H1 (cell line): ENCODE measurements around the gene HJURP. TPM values are rescaled to one million over a fixed set of nuclear protein-coding genes. Genes with fewer than 3 reads are reported as not detected.

Experiments
- EGR1 ChIP-seq: IDR thresholded peaks from 2 replicates; pipeline ENCODE4 v1.6.1; 2011; ENCODE audit warnings: low read depth, low read length, borderline replicate concordance
- HDAC6 ChIP-seq: IDR thresholded peaks from one replicate; pipeline ENCODE4 v1.7.1; 2012; ENCODE audit warnings: low read depth, mild to moderate bottlenecking, inconsistent platforms, low read length, moderate library complexity
- POLR2A ChIP-seq, 2 experiments: IDR thresholded peaks; 1 replicate in 1 of 2; 2 replicates in 1 of 2; pipeline ENCODE4 v1.6.1; 2011; ENCODE audit warnings: low read depth in 2 of 2, low read length in 2 of 2, mild to moderate bottlenecking in 2 of 2; ENCODE audit errors: control extremely low read depth in 1 of 2
- POU5F1 ChIP-seq: IDR thresholded peaks from 2 replicates; pipeline ENCODE4 v1.6.1; 2011; ENCODE audit warnings: low read depth, mild to moderate bottlenecking, low read length, moderate library complexity
- RBBP5 ChIP-seq: IDR thresholded peaks from 2 replicates; pipeline ENCODE4 v1.7.1; 2012; ENCODE audit warnings: low read depth, mild to moderate bottlenecking, inconsistent platforms, low read length, moderate library complexity, borderline replicate concordance
- RXRA ChIP-seq: IDR thresholded peaks from 2 replicates; pipeline ENCODE4 v1.6.1; 2011; ENCODE audit warnings: low read depth, mild to moderate bottlenecking, low read length, moderate library complexity; ENCODE audit not compliant: insufficient read depth
- TBP ChIP-seq: IDR thresholded peaks from 2 replicates; pipeline ENCODE4 v1.6.1; 2011; ENCODE audit warnings: low read depth, low read length, improper control_type of control experiment
- polyA plus RNA-seq, 7 experiments: library from polyadenylated mRNA; depleted of rRNA in 3 of 7; stranded (reverse) in 5 of 7; unstranded in 2 of 7; fragments of >200 nt in 5 of 7; fragments of 200-250 nt in 2 of 7; gene quantifications; 1 replicate in 5 of 7; 2 replicates in 1 of 7; 4 replicates in 1 of 7; pipeline versions ENCODE4 v1.2.1 to v1.2.3, GENCODE V29; 2011 to 2013; ENCODE audit warnings: missing spikeins in 2 of 7, mixed read lengths in 2 of 7
- total RNA-seq: library from RNA; stranded (reverse); fragmentation: NEBNext Ultra II Directional; extraction: Animal tissue kit (Norgen Biotek cat#: 25700); gene quantifications from 2 replicates; pipeline ENCODE4 v1.2.1, GENCODE V29; 2021

HJURP gene
- total and polyA plus RNA-seq, 2 of the 8 experiments (the other 6 are each of a cell fraction or from before 2014, with no cell fraction given): 49.3 to 60.5 TPM

GRCh38 chr2:233841183-233841582 is 13.2 kb downstream of the HJURP start (continued):
- TF ChIP-seq RXRA: no peak
- TF ChIP-seq TBP: no peak
- no peak for TF ChIP-seq POU5F1
- no peak for TF ChIP-seq HDAC6
- no peak for TF ChIP-seq RBBP5
- no peak for TF ChIP-seq POLR2A (IDR thresholded peaks at IDR 0.05; ENCODE audit: control extremely low read depth in 1 of 2, low read depth in 2 of 2, low read length in 2 of 2)
- TF ChIP-seq EGR1: no peak
- TF ChIP-seq, all 59 proteins: peak for 0
